K562 (cell line): Measurements from ENCODE around the gene PTPN7. TPM values are rescaled to one million over a fixed set of nuclear protein-coding genes. Genes with fewer than 3 reads are reported as not detected.
A peak's percentile ranks its signal among the peaks of the same experiment; 100 is the strongest.

Source experiments
- AFF1 ChIP-seq, 2 experiments: fragments of 450-650 bp; IDR thresholded peaks; 2 replicates each; pipeline ENCODE4 v1.6.1; 2018; ENCODE audit warnings: mild to moderate bottlenecking in 2 of 2, low read depth in 1 of 2; ENCODE audit not compliant: partially characterized antibody in 2 of 2
- ARID3A ChIP-seq: IDR thresholded peaks from 2 replicates; pipeline ENCODE4 v1.6.1; 2012; ENCODE audit warnings: low read depth, low read length, improper control_type of control experiment, borderline replicate concordance
- CHCHD3 ChIP-seq: fragments of 250-450 bp; sonication (Bioruptor Pico); IDR thresholded peaks from 2 replicates; pipeline ENCODE4 v2.1.2; 2022; ENCODE audit warnings: mild to moderate bottlenecking
- MAFK ChIP-seq: IDR thresholded peaks from 2 replicates; pipeline ENCODE4 v1.6.1; 2011; ENCODE audit warnings: low read length, improper control_type of control experiment
- RBM39 ChIP-seq: fragments of 200-400 bp; formaldehyde crosslinking; optimal IDR thresholded peaks from 2 replicates; pipeline ENCODE3; 2018; ENCODE audit warnings: low read depth, low read length
- RREB1 ChIP-seq: fragments of 250-450 bp; sonication (Bioruptor Pico); IDR thresholded peaks from 2 replicates; pipeline ENCODE4 v1.4.0; 2020
- SAFB2 ChIP-seq: fragments of 200-400 bp; formaldehyde crosslinking; IDR thresholded peaks from 2 replicates; pipeline ENCODE4 v1.6.1; 2018; ENCODE audit warnings: borderline replicate concordance, low read length, low read depth, moderate library complexity; ENCODE audit not compliant: severe bottlenecking
- VEZF1 ChIP-seq: fragments of 200-800 bp; sonication (Bioruptor generic); IDR thresholded peaks from 2 replicates; pipeline ENCODE4 v1.6.1; 2017; ENCODE audit warnings: missing genetic modification characterization, missing compliant biosample characterization
- ZNF354B ChIP-seq: fragments of 250-450 bp; sonication (Bioruptor Pico); IDR thresholded peaks from 2 replicates; pipeline ENCODE4 v1.4.0; 2020
- polyA plus RNA-seq, 8 experiments: library from polyadenylated mRNA; depleted of rRNA in 4 of 8; stranded (reverse) in 5 of 8; unstranded in 3 of 8; fragments of >200 nt; fragmentation: Nextera tagmentation in 2 of 8; fragmentation: Illumina TruSeq in 1 of 8; extraction: Ambion mirVana in 2 of 8; extraction: Trizol in 1 of 8; gene quantifications; 2 replicates each; pipeline versions ENCODE4 v1.2.1 to v1.2.3, GENCODE V29; 2011 to 2014; ENCODE audit warnings: inconsistent platforms in 1 of 8, missing spikeins in 1 of 8
- total RNA-seq, 7 experiments: library from RNA; depleted of rRNA in 6 of 7; stranded (reverse); fragments of >200 nt in 6 of 7; fragmentation: Illumina TruSeq in 2 of 7; extraction: Trizol in 2 of 7; gene quantifications; 2 replicates each; pipeline versions ENCODE4 v1.2.1 to v1.2.3, GENCODE V29; 2011 to 2021; ENCODE audit warnings: low replicate concordance in 1 of 7
- TF ChIP-seq, protein P1 (sequence below): sonication (generic); formaldehyde crosslinking; IDR thresholded peaks from 2 replicates; pipeline ENCODE4 v1.8.1; 2023; ENCODE audit warnings: mild to moderate bottlenecking, missing genetic modification reagents

PTPN7 gene
- total and polyA plus RNA-seq, 9 of the 15 experiments (the other 6 are each of a cell fraction or from before 2014, with no cell fraction given) = 18.7 to 144 (median 120) TPM

DNA sequence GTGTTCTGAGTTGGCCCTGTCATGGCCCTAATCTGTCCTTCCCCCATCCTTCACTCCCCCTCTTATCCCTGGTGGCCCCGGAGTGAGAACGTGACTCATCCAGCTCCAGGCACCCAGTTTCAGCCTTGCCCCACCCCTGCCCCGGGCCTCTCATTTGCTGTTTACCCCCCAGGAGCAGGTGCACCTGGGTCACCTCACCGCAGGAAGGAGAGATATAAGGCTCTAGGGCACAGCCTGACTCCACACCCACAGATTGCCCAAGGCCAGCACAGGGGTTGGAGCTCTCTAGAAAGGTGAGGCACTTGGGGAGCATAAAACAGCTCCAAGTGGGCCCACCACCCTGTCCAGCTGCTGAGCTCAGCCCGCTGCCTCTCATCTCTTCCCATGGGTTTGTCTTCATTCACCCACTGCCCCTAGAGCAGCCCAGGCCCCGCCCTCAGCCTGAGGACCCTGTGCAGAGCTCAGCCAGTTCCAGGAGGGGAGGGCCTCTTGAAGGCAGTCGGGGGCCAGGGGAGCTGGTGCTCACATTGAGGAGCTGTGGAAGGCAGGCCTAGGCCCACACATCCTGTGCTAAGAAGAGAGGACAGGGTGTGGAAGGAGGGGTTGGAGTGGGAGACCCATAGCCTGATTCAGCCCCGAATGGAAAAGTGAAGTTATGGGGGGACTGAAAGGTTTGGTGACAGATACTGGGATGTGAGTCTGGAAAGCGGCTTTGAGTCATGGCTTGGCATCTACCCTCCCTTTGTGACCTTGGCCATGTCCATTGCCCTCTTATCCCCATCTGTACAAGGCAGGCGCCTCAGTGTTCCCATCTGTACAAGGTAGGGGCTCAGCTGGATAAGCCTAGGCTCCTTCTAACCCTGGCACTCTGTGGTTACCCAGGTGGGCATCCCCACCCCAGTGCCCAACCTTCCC is 53.8 kb downstream of the PTPN7 start (continued):
- TF ChIP-seq AFF1 (IDR thresholded peaks at IDR 0.05; ENCODE audit: low read depth in 1 of 2, partially characterized antibody in 2 of 2) (no peak), ZNF354B (no peak), VEZF1 (CRISPR knock-in tag) (peak; percentile 86), MAFK (no peak), RREB1 (CRISPR knock-in tag) (no peak), SAFB2 (no peak), RBM39 (no peak), ARID3A (no peak), CHCHD3 (CRISPR knock-in tag) (no peak)
- TF ChIP-seq, protein P1, sequence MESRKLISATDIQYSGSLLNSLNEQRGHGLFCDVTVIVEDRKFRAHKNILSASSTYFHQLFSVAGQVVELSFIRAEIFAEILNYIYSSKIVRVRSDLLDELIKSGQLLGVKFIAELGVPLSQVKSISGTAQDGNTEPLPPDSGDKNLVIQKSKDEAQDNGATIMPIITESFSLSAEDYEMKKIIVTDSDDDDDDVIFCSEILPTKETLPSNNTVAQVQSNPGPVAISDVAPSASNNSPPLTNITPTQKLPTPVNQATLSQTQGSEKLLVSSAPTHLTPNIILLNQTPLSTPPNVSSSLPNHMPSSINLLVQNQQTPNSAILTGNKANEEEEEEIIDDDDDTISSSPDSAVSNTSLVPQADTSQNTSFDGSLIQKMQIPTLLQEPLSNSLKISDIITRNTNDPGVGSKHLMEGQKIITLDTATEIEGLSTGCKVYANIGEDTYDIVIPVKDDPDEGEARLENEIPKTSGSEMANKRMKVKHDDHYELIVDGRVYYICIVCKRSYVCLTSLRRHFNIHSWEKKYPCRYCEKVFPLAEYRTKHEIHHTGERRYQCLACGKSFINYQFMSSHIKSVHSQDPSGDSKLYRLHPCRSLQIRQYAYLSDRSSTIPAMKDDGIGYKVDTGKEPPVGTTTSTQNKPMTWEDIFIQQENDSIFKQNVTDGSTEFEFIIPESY = no peak
